HG02759 (cell line): ENCODE data around the gene SLC12A7.
"Not testable (repeated sequence)": the region's sequence is repeated elsewhere in the genome, so short reads cannot be mapped to it uniquely, and the experiment has no call there.

Source experiments
- ATAC-seq: cut with Tn5 transposase; IDR thresholded peaks from one replicate; pipeline ENCODE4 v1.9.1; 2021; ENCODE audit warnings: mild to moderate bottlenecking, moderate library complexity; ENCODE audit not compliant: unreplicated experiment

SLC12A7 gene

GRCh38 chr5:1099926-1100663 is 11.8 kb downstream of the SLC12A7 start:
- ATAC-seq = no peak

- no peak for ATAC-seq
These were observed 12.8 kb downstream of the SLC12A7 start for GRCh38 chr5:1098986-1099597.

- not testable (repeated sequence) for ATAC-seq
These were observed 13.9 kb downstream of the SLC12A7 start for GRCh38 chr5:1097988-1098385.

- ATAC-seq = no peak
These were observed 14.4 kb downstream of the SLC12A7 start for GRCh38 chr5:1097381-1097987.

GRCh38 chr5:1096838-1097237 is 15.0 kb downstream of the SLC12A7 start:
- ATAC-seq = no peak

GRCh38 chr5:1095990-1096363 is 15.9 kb downstream of the SLC12A7 start:
- no peak for ATAC-seq

GRCh38 chr5:1095302-1095989 is 16.4 kb downstream of the SLC12A7 start:
- no peak for ATAC-seq

GRCh38 chr5:1094670-1095190 is 17.1 kb downstream of the SLC12A7 start:
- no peak for ATAC-seq

GRCh38 chr5:1093361-1093760 is 18.5 kb downstream of the SLC12A7 start:
- ATAC-seq = no peak

GRCh38 chr5:1092122-1092521 is 19.7 kb downstream of the SLC12A7 start:
- ATAC-seq = no peak

GRCh38 chr5:1091632-1092031 is 20.2 kb downstream of the SLC12A7 start:
- no peak for ATAC-seq

- no peak for ATAC-seq
These were observed 21.3 kb downstream of the SLC12A7 start for GRCh38 chr5:1090538-1090937.

- ATAC-seq = no peak
These were observed 22.2 kb downstream of the SLC12A7 start for GRCh38 chr5:1089621-1090040.

- ATAC-seq = no peak
These were observed 22.7 kb downstream of the SLC12A7 start for GRCh38 chr5:1089146-1089545.

GRCh38 chr5:1088726-1089125 is 23.1 kb downstream of the SLC12A7 start:
- ATAC-seq = no peak

- ATAC-seq = no peak
These were observed 23.8 kb downstream of the SLC12A7 start for GRCh38 chr5:1088031-1088430.

GRCh38 chr5:1087428-1087827 is 24.4 kb downstream of the SLC12A7 start:
- ATAC-seq = no peak

- ATAC-seq = no peak
These were observed 25.0 kb downstream of the SLC12A7 start for GRCh38 chr5:1086871-1087270.

GRCh38 chr5:1086137-1086536 is 25.7 kb downstream of the SLC12A7 start:
- no peak for ATAC-seq

- no peak for ATAC-seq
These were observed 26.5 kb downstream of the SLC12A7 start for GRCh38 chr5:1085391-1085790.

- ATAC-seq = no peak
These were observed 27.8 kb downstream of the SLC12A7 start for GRCh38 chr5:1083823-1084605.
